GM21825 (cell line): ENCODE measurements around the gene DKK3.

Source experiments
- ATAC-seq: cut with Tn5 transposase; IDR thresholded peaks from one replicate; pipeline ENCODE4 v1.9.1; 2021; ENCODE audit warnings: mild to moderate bottlenecking, moderate library complexity; ENCODE audit not compliant: unreplicated experiment

Gene DKK3

DNA sequence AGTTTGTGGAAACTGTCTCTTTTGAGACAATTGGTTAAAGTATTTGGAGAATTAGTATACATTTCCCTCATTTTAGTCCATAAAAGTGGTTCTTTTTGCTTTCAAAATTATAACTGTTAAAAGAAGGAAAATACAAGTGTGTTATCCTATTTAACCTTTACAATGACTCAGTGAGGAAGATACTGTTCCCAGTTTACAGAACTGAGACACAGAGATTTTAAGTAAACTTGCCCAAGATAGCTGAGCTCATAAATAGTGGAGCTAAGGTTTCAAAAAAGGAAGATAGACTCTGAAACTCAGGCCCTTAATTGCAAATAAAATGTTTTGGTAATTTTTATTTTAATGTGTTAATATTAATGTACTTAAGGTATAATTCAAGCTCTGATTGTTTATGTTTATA, 58.9 kb downstream of the DKK3 start:
- no peak for ATAC-seq

DNA sequence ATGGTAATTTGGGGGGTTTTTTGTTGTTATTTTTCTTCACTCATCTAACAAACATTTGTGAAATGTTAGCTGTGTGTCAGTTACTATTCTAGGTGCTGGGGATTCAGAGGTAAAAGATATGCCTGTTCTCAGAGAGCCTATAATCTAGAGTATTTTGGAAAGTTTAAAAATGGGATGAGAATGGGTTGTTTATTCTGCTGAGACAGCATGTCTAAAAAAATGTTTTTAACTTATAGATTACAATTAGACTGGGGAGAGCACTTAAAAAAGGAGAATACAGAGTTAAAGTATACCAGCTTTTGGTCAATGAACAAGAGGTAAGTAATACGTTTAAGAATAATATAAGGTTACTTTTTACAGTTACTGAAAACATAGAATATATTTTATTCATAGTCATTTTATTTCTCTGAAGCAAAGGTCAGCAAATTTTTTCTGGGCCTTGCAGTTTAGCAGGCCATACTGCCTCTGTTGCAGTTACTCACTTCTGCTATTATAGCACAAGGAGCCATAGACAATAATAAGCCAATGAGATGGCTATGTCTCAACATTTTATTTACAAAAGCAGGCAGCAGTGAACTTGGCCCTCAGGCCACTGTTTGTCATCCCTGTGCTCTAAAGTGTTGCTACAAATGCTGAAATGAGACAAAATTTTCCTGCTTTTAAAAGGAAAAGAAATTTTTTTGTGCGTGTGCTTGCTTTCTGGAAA, 60.0 kb downstream of the DKK3 start:
- no peak for ATAC-seq

DNA sequence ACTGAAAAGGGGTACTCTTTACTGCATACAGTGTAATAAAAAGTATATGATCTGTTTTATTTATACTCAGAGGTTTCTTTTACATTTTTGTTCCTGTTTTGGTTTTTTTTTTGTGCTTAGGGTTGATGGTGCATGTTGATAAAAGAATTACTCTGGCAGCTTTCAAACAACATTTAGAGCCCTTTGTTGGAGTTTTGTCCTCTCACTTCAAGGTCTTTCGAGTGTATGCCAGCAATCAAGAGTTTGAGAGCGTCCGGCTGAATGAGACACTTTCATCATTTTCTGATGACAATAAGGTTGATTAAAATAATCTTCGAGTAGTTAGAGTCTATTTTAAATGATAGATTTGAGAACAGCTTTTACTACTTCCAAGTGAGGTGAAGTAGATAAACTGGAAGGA, 60.6 kb downstream of the DKK3 start:
- no peak for ATAC-seq

DNA sequence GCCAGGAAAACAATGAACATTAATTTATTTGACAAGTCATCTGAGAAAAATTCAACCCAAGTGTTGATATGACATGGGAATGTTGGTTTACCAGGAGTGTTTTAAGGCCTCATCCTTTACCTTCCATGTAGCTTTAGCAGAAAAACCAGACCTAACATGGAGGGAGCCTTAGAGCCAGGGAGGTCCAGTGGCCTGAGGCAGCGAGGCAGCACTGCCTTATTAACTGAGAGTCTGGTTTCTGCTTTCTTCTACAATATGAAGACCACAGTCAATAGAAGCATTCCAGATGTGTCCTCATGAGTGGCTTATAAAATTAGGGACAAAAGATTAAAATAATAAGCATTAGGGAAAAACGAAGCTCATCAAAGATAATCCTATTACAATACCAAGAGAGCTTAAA, 61.5 kb downstream of the DKK3 start:
- no peak for ATAC-seq

DNA sequence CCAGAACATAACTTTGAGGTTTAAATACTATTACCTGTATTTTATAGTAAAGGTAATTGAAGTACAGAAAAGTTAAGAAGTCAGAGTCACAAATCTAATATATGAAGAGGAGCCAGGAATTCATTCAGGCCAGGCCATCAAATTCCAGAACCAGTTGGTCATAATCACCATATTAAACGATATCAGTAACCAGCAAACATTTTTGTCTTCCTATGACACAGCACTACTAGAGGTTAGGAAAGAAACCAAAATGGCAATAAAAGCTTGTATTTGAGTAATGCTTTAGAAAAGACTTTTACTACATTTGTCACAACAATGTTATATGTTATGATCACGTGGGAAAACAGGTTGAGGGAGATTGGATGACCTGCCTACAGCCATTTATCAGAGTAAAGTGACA, 62.2 kb downstream of the DKK3 start:
- ATAC-seq = no peak

DNA sequence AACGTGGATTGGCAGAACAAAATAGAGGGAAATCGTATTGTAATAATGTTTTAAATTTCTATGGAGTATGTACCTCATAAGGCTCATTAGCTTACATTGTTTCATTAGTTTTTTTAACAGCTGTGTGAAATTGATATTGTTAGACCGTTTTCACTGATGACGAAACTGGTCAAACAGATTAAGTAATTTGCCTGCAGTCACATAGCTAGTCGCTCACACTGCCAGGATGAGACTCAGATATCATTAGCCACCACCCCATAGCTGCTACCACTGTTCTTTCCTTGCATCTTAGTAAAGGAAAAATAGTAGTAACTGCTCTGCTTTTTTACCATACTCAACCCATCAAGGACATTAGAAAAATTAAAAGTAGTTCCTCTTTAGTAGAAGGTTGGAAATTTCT, 64.0 kb downstream of the DKK3 start:
- ATAC-seq = no peak

DNA sequence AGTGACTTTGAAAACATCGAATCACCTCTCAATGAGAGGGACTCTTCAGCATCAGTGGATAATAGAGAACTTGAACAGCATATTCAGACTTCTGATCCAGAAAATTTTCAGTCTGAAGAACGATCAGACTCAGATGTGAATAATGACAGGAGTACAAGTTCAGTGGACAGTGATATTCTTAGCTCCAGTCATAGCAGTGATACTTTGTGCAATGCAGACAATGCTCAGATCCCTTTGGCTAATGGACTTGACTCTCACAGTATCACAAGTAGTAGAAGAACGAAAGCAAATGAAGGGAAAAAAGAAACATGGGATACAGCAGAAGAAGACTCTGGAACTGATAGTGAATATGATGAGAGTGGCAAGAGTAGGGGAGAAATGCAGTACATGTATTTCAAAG, 65.8 kb downstream of the DKK3 start:
- no peak for ATAC-seq

DNA sequence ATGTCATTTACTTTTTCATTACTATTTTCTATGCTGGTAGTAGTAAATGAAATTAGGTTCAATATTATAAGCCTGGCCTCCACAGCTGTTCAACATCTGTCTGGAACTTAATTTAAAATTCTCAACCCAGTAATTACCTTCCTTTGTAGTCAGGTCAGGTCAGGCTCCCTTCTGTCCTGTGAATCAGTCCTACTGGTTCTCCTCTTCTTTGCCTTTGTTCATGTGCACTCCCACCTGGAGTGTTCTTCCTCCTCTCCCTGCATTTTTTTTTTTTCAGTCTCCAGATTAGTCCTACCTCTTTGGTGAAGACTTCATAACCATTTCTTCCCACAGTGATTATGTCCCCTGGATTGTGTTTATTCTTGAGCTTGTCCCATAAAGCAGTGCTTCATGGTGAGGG, 67.9 kb downstream of the DKK3 start:
- no peak for ATAC-seq

DNA sequence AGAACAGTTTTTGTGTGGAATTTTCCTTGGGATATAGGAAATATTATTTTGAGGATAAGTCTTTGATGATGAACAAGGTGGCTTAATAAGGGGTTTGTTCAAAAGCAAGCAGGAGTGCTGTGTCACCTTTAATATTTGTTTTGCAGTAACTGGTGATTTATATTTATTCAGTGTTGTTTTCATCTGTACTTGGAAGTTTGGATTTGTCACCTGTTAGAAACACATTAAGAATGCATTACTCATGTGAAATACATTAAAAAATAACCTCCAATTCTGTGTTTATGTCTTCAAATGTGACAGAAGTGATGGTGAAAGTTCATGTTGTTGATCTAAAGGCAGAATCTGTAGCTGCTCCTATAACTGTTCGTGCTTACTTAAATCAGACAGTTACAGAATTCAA, 70.5 kb downstream of the DKK3 start:
- no peak for ATAC-seq

DNA sequence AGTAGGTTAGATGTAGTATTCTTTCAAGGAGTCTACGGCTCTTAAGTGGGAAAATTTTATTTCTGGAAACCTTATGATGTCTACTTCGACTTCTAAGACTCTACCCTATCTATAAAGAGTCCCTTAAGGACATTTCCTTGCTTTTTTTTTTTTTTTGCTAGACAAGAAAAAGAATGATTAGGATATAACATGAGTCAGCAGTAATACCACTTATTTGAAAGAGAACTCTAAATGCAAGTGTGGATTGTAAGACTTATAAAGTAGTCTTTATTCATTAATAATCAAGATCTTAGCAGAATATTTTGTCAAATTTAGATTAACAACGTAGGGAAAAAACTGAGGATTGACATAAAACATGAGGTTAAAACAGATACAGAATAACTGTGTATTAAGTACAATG, 71.0 kb downstream of the DKK3 start:
- ATAC-seq = no peak

DNA sequence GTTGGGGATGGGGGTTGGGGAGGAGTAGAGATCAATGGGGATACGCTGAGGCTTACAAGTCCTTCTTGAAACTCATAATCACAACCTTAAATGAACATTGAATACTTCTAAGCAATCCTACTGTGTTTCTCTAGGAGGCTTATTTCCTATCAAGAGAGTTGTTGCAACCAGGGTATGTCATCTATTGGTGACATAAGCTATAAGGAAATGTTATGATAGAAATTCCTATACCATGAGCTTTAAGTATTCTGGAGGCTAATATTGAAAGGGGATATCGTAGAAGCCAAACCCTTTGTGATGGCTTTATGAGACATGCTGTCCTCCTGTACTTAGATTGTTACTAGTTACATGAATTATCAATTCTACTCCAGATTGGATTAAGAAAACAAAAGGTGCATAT, 72.9 kb downstream of the DKK3 start:
- no peak for ATAC-seq

DNA sequence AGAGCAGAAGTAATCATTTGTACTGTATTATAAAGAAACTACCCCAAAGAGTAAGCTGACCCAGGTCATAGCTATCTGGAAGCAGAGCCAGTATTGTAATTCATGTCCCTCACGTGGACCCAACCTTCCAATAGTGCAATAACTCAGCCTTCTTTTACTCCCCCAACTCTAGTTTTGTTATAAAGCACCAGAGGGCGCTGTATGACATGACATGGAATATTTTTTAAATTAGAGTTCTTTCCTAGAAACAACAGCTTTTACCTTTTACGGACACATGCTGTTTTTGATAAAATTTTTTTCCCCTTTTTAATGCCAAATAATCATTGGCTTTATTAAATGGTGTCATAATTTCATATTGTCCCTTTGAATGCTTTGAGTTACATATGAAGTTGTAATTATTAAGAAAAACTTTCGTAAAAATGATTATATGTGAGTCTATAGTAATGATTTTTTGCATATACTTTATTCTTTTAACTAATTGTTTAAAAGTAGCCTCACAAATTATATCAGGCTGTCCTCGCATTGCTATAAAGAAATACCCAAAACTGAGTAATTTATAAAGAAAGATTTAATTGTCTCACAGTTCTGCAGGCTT, 76.9 kb downstream of the DKK3 start:
- no peak for ATAC-seq

DNA sequence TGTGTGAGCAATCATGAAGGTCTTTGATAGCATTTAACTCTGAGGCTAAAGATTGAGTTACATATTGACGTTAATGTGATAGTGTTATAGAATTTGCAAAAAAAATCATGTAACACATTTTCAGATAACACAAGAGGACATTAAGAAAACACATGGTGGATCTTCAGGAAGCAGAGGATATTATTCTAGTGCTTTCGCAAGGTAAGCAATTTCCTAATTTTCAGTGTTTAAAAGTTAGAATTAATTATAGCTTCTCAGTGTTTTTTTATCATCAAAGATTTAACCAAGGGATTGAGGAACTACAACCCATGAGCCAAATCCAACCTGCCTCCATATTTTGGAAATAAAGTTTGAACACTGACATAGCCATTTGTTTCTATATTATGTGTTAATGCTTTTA, 78.5 kb downstream of the DKK3 start:
- no peak for ATAC-seq

DNA sequence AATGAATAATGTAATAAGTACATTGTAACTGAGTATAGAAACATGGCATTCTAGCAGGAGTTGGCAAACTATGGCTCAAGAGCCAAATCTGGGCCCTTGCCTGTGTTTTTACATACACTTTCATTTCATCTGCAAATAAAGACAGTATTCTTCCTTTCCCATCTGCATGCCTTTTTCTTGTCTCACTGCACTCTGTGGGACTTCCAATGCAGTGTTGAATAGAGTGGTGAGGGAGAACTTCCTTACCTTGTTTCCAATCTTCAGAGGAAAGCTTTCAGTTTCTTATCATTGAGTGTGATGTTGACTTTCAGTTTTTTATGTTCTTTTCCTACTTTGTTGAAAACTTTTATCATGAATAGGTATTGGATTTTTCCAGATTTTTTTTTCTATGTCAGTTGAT, 84.6 kb downstream of the DKK3 start:
- no peak for ATAC-seq

DNA sequence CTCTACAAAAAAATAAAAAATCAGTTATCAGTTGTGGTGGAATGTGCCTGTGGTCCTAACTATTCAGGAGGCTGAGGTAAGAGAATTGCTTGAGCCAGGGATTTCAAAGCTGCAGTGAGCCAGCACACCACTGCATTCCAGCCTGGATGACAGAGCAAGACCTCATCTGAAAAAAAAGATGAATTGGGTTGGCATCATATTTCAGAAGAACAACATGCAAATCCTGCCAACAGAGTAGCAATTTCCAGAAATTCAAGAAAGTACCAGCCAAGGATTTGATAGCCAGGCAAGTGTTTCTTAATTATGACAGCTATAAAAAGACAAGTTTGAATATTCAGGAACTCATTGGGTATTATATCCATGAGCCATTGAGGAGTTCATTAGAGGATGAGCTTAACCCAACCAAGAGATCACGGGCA, 91.4 kb downstream of the DKK3 start:
- ATAC-seq = no peak

DNA sequence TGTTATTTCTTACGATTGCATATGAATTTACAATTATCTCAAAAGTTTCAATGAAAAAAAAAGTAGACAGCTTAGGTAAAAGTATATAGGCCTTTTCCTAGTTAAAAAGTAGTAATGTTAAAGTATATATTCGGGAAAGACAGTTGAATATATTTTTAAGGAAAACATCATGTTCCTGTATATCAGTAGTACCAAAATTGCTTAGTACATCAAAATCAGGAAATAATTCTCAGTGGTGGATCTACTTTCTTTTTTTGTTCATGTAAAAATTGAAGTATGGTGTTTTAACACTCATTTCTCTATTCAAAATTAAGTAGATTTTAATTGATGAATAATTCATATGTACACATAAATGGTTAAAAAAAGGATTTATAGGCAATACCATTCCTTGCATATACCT, 92.8 kb downstream of the DKK3 start:
- no peak for ATAC-seq

DNA sequence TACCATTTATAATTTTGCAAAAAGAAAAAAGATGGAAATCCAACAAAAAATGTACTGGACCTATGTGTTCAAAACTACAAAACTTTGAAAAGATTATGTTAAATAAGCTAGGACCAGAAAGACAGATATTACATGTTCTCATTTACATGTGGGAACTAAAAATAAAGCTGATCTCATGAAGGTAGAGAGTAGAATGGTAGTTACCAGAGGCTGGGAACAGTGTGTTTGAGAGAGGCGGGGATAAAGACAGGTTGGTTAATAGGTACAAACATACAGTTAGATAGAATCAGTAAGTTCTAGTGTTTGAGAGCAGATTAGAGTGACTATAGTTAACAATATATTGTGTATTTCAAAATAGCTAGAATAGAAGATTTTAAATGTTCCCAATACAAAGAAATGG, 95.0 kb downstream of the DKK3 start:
- no peak for ATAC-seq
